Prostate gland (tissue), 2 donors: ENCODE measurements around the gene WWOX.

Experiments
- POLR2AphosphoS5 ChIP-seq: sonication (generic); formaldehyde crosslinking; IDR thresholded peaks from one replicate; pipeline ENCODE4 v1.6.1; 2017; ENCODE audit warnings: antibody characterized with exemption
- TF ChIP-seq, protein P1 (sequence below), 4 experiments: fragments of 200-600 bp in 2 of 4; fragments of 450-650 bp in 2 of 4; sonication (generic) in 2 of 4; IDR thresholded peaks; 1 replicate in 3 of 4; 2 replicates in 1 of 4; pipeline ENCODE4 v1.5.1; 2016 to 2019; ENCODE audit warnings: antibody characterized with exemption in 4 of 4, mild to moderate bottlenecking in 2 of 4, moderate library complexity in 2 of 4

DNA sequence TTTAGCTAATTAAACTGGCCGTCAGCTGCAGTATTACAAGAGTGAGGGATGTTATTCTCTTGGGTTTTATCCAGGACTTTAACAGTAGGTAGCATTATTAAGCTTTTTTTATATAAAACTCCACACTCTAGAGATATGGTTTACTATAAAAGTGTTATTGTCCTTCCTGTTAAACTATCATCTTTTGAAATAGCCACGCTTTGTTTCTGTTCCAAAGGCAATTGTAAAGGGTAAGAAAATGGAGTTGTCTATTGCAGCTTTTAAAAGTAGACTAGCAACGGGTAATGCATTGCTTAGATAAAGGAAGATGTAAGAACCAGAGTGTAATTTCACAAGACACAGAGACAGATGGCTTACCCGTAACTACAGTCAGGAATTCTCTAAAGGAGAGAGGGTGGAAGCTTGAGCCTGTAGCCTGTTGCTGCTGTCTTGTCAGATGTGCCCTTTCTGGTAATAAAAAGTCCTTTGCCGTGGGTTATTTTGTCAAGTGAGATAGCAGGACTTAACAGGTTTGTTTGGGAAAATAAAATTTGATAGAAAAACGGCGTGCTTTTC lies 56.4 kb downstream of the WWOX start:
- TF ChIP-seq, protein P1, sequence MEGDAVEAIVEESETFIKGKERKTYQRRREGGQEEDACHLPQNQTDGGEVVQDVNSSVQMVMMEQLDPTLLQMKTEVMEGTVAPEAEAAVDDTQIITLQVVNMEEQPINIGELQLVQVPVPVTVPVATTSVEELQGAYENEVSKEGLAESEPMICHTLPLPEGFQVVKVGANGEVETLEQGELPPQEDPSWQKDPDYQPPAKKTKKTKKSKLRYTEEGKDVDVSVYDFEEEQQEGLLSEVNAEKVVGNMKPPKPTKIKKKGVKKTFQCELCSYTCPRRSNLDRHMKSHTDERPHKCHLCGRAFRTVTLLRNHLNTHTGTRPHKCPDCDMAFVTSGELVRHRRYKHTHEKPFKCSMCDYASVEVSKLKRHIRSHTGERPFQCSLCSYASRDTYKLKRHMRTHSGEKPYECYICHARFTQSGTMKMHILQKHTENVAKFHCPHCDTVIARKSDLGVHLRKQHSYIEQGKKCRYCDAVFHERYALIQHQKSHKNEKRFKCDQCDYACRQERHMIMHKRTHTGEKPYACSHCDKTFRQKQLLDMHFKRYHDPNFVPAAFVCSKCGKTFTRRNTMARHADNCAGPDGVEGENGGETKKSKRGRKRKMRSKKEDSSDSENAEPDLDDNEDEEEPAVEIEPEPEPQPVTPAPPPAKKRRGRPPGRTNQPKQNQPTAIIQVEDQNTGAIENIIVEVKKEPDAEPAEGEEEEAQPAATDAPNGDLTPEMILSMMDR (IDR thresholded peaks at IDR 0.05) = no peak
- TF ChIP-seq POLR2AphosphoS5 = no peak
